CD4-positive, alpha-beta T cell treated with Interleukin-21 for 1 hour (primary cell): ENCODE results near the gene SOAT1.
"Not testable (repeated sequence)": the region's sequence is repeated elsewhere in the genome, so short reads cannot be mapped to it uniquely, and the experiment has no call there.

Experiments
- DNase-seq: peaks from one replicate; pipeline ENCODE4 v3.0.0-alpha.2; 2020

The SOAT1 gene

DNA sequence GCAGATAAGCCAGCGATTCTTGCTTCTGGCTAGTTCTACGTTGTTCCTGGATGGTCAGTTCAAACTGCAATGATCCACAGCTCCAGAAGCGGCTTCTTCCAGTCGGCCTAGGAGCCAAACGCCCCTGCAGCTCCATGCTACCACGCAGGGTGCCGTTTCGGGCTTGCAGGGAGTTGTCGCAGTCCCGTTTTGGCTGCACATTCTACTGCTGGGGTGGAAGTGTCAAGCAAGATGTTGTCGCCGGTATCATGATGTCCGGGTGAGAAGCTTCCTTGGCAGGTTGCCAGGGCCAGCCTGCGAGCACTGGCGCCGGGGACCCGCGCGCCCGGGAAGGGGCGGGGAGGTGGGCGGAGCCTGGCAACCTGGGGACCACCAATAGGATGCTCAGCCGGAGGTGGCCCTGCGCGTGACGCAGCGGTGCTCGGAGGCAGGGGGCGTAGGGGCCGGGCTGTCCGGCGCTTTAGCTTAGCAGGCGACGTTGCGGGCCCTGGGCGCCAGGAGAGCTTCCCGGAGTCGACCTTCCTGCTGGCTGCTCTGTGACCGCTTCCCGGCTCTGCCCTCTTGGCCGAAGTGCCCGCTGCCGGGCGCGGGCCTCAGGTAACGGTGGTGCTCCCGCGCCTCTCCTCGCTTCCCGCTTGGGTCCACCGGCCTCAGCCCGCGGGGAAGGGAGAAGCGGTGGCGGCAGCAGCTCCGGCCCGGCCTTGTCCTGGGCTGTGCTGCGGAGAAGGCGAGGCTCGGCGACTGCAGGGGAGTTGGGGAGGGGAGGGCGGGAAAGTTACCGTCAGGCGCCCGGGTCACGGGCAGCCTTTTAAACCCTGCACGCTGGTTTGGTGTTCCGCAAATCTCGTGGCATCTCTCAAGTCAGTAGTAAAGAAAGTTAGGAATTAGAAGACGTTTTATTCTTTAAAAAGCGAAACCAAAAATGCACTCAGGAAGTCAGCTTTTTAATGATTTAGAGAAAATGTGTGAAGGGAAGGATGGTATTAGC is at the start of gene SOAT1:
Gene SOAT1 (plus strand): TSS at position 458 of the 988 bp plus-strand sequence. CDS start 8,888 bp downstream, outside the sequence.
- DNase-seq = peak; percentile 94

DNA sequence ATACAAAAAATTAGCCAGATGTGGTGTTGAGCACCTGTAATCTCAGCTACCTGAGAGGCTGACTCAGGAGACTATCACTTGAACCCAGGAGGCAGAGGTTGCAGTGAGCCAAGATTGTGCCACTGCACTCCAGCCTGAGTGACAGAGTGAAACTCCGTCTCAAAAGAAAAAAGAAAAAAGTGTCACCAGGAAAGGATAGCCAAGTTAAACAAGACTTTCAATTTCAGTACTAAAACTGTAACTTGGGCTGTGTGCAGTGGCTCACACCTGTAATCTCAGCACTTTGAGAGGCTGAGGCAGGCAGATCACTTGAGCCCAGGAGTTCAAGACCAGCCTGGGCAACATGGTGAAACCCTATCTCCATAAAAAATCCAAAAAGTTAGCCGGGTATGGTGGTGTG is 48.2 kb upstream of the SOAT1 start:
- DNase-seq = not testable (repeated sequence)

DNA sequence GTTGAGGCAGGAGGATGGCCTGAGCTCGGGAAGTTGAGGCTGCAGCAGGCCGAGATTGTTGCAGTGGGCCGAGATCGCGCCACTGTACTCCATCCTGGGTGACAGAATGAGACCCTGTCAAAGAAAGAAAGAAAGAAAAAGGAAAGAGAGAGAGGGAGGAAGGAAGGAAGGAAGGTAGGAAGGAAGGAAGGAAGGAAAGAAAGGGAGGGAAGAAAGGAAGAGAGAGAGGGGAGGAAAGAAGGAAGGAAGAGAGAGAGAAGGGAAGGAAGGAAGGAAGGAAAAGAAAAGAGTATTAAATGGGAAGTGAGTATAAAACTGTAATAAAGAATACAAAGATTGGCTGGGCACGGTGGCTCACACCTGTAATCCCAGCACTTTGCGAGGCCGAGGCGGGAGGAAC is 45.7 kb upstream of the SOAT1 start:
- no peak for DNase-seq

DNA sequence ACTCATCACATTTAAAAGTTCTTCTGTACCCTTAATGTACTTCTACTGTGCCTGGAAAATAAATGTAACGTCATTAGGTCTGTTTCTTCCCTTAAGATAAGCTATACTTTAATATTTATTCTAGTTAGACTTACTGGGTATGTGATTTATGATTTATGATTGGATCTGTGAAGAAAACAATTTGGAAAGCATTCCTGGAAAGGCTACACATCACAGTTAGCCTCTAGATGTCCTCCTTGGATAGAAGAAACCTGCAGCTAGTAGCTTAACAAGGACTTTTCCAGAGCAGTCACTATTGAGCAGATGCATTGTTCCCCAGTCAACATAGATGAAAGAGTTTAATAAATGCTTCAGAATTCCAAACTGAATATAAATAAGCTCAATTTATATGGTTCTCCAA is 41.9 kb upstream of the SOAT1 start:
- peak; percentile 33 for DNase-seq

DNA sequence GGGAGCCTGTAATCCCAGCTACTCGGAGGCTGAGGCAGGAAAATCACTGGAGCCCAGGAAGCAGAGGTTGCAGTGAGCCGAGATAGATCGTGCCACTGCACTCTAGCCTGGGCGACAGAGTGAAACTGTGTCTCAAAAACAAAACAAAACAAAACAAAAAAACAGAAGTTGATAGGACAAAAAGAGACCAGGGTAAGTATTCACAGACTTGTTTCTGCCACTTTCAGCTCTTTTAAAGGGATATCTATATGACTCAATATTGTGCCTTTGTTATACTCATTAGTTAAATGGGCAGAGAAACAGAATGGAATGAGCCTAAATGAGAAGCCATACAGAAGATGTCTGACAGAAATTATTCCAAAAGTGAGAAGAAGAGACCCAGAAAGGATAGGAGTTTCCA is 41.0 kb upstream of the SOAT1 start:
- DNase-seq = no peak

DNA sequence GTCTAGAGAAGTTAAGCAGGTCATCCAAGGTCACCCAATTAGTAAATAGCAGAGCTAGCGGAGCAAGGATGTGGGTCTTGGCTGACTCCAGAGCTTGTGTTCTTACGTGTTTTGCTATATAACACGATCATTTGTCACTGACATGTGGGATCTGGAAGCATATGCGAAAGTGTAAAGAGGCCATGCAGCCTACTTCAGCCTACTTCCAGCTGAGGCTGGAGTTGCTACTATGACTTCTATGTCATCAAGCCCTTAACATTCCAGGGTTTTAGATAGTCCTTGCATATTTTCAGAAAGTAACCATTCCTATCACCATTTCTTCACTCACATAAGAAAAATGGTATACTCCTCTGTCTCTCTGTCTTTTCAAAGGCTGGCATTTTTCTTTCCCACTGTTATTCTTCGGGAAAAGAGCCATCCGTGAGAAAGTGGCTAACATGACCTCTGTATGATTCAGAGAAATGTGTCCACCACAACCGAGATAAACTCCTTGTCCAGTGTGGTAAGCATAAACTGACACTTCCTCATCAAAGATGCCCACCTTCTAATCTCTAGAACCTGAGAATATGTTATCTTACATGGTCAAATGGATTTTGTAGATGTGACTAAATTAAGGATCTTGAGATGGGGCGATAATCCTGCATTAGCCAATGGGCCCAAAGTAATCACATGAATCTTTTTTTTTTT is 40.2 kb upstream of the SOAT1 start:
- no peak for DNase-seq

DNA sequence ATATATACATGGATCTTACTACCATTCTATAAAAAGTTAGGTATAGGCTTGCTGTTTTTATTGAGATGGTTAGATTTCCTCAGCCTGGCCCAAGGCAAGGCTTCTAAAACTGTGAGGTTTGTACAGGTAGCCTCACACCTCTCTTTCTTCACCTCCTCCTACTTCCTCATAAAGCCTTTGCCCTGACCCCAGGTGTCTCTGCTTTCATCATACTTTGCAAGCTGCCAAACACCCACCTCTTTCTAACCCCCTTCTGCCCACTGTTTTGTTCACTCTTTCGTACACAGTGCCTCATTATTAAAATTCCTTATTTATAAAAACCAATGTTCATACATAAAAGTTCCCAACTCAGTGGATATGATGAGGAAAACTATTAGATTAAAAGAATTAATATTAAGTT is 31.4 kb upstream of the SOAT1 start:
- DNase-seq = no peak

DNA sequence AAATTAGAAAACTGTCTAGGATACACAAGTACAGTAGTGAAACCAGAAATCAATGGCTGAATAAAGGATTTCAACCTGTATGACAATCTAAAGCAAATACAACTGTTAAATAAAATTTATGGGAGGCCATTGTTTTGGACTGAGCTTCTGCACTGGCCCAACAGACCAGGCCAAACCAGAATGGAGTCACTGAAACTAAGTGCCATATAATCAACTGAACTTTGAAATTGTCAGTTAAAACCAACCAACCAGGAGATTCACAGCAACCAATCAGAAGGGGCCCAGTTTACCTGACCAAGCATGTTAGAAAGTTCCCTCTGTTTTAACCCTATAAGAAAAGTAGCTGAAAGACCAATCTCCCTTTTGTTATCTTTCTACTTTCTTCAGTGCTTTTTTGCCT is 30.5 kb upstream of the SOAT1 start:
- no peak for DNase-seq

DNA sequence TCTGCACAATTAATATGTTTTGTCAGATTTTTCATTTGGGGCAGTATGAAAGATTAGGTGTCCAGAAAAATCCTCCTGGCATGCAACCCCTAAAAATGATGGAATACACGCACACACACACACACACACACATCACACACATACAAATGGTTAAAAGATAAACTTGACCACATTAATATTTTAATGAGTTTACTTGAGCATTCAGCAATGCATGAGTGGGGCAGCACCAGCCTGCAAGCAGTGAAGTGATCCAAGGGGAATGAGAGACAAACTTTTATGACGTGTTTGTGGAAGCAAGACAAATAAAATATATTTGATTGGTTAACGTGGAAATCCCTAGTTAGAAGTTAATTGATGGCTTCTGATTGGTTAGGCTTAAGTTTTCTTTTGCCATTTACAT is 29.1 kb upstream of the SOAT1 start:
- DNase-seq = no peak

DNA sequence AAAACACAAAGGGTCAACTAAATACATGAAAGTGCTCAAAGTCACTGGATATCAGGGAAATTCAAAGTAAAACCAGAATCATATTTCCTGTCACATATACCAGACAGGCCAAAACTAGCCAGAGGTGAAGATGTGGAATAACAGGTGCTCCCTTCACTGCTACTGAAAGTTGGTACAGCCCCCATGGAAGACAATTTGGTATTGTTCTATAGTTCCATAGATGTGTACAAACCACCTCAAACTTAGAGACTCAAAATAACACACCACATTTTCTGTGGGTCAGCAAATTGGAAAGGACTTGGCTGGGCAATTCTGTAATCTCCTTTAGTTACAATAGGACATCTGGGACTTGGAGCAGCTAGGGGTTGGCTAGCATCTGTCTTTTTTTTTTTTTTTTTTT is 24.5 kb upstream of the SOAT1 start:
- DNase-seq = no peak

DNA sequence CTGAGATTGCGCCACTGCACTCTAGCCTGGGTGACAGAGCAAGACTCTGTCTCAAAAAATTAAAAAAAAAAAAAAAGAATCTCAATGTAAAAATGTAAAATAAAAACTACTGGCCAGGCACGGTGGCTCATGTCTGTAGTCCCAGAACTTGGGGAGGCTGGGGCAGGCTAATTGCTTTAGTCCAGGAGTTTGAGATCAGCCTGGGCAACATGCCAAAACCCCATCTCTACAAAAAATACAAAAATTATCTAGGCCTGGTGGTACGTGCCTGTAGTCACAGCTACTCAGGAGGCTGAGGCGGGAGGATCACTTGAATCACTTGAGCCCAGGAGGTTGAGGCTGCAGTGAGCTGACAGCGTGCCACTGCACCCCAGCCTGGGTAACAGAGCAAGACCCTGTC is 19.2 kb upstream of the SOAT1 start:
- DNase-seq = not testable (repeated sequence)

DNA sequence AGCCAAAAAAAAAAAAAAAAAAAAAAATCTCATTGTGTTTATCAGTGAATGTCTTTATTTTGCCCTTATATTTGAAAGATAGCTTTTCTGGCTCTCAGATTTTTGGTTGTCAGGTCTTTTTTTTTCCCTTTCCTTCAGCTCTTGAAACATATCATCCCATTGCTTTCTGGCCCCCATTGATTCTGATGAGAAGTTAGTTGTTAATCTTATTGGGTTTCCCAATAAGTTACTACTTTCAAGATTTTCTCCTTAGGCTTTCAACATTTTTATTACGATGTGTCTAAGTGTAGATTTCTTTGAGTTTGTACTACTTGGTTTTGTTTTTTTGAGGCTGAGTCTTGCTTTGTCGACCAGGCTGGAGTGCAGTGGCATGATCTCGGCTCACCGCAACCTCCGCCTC is 14.7 kb upstream of the SOAT1 start:
- DNase-seq = no peak

DNA sequence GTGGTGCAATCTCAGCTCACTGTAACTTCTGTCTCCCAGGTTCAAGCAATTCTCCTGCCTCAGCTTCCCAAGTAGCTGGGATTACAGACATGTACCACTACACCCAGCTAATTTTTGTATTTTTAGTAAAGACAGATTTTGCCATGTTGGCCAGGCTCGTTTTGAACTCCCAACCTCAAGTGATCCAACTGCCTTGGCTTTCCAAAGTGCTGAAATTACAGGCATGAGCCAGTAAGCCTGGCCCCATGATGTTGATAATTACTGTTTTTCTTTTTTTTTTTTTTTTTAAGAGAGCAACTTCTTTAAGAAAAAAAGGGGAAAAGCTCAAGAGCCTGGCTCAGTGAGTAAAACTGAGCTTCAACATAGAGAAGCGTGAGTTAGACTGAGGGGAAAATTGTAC is 9.6 kb upstream of the SOAT1 start:
- DNase-seq = no peak

DNA sequence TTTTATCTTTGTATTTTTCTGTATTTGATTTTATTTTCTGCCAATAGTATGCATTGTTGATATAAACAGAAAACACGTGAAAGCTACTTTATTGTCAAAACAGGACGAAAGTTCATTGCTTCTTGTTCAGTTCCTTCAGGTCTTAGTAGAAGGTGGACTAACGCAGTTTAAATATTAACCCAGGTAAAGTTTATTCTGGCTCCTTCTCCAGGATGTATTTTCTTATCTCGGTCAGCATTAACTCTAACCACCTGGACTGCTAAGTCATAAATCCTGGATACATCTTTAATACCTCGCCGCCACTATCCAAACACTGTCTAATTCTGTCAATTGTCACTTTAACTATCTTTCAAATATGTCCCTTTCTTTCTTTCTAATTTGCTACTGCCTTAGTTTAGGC is 5.7 kb upstream of the SOAT1 start:
- no peak for DNase-seq

DNA sequence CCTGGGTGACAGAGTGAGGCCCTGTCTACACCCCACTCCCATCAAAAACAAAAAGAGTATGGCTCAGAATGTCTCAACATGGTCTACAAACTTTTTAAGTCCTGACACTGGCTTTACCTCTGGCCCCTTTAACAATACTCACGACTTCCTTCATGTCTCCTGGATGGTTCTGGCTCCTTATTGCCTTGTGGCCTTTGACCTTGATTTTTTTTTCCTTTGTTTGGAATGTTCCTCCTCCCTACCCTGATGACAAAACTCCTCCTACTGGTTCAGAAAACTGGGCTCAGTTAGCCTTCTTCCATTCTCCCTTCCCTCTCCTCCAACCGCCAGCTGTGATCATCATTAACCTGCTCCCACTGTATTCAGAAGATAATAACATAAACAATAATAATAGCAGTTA is 4.6 kb upstream of the SOAT1 start:
- DNase-seq = no peak

DNA sequence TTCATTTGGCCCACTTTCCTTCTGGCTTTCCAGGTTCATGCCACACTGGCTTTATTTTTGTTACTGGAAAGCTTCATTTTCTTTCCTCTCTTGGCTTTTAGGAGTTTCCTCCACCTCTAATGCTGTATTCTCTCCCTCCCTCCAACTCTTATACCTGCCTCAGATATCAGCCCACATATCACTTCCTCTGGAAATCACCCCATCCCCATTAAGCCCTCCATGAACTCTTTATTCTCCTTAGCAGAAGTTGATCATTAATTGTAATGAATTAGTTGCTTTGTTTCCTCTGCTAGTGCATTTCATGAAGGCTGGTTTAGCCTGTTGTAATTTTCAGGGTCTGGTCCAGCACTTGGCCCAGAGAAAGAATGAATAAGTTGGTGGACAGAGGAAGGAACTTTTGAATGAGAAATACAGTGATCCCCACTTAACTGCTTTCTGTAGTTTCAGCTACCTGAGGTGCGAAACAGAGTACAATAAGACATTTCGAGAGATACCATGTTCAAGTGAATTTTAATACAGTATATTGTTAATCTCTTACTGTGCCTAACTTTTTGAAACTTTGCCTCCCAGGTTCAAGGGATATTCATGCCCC is 1.7 kb downstream of the SOAT1 start:
- peak; percentile 34 for DNase-seq

DNA sequence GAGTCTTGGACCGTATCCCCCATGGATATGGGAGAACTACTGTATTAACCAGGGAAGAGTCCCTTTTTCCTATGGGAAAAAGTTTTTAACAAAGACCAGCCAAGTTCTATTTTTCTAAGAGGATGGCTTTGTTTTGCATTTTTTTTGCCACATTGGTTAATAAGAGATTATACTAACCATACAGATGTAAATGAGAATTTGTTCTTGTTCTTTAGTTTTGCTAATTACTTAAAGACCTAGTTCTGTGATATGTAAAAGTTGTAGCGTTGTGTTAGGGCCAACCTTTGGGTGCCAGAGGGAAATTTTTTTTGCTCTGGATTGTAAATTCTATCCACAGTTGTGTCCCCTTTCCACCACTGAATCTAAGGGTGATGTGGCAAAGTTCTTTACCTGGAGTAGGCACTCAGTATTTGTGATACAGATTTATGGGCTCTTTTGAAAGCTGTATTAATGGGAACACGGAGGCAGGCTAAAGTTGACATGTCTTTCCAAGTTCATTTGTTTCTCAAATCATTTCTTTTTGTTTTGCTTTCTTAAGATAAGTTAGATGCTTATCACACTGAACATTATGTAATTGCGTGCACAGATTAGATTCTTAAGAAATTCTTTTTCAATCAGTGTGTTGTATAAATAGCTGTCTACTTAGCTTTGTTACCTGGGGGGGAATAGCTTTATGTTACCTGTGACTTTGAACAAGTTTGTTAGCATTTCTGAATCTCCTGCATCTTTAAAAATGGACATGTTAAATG is 2.9 kb downstream of the SOAT1 start:
- no peak for DNase-seq

DNA sequence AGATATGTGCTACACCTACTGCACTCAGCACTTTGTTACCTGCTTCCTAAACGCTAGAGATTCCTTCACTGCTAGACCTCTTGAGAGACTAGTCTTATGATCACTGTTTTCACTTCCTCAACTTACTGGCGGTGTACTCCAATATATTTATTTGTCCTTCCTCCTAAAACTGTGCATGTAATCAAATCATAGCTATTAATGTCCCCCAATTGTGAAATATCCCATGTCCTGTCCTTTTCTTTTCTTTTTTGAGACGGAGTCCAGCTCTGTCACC is 3.4 kb downstream of the SOAT1 start:
- DNase-seq = no peak

DNA sequence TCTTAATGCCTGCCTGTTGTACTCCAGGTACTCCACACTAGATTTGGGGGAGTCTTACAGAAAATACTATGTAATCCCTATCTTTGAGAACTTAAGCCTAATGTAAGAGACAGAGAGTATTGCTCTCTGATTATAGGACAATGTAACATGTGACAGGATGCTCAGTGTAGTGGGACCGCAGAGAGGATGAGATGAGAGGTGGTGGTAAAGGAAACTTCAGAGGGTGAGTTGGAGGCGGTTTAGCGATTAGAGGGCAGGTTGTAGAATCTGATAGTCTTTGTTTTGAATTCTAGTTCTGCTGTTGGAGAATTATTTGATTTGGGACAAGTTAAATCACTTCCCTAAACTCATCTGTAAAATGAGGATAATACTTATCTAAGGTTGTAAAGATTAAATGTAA is 5.4 kb downstream of the SOAT1 start:
- peak; percentile 63 for DNase-seq

DNA sequence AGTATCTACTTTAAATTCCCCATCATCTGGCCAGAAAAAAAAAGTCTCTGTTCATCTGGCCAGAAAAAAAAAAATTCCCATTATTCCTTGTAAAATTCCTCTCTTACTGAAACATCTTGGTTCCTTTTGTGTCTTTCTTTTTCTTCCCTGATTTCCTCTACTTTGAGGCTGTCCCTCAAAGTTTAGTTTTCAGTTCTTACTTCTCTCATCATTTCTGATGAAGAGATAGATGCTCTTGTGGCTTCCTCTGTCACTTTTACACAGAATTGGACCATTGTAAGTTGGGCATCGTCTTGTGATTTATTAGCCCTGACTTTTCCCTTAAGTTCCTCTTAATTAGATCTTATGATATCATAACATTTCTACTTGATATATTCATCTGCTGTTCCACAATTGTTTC is 6.5 kb downstream of the SOAT1 start:
- DNase-seq = no peak

DNA sequence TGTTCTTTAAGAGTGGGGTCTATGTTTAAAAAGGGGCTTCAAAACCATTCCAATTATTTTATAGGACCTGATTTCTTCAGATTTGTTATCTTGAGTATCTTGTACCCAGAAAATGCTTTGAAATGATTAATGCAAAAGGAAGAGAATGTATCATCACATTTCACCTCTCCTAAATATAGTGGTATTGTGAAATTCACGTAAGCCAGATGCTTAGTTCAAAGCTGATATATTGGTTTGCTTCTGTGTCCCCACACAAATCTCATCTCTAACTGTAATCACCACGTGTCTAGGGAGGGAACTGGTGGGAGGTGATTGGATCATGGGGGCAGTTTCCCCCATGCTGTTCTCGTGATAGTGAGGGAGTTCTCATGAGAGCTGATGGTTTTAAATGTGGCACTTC is 8.5 kb downstream of the SOAT1 start:
- DNase-seq = no peak

DNA sequence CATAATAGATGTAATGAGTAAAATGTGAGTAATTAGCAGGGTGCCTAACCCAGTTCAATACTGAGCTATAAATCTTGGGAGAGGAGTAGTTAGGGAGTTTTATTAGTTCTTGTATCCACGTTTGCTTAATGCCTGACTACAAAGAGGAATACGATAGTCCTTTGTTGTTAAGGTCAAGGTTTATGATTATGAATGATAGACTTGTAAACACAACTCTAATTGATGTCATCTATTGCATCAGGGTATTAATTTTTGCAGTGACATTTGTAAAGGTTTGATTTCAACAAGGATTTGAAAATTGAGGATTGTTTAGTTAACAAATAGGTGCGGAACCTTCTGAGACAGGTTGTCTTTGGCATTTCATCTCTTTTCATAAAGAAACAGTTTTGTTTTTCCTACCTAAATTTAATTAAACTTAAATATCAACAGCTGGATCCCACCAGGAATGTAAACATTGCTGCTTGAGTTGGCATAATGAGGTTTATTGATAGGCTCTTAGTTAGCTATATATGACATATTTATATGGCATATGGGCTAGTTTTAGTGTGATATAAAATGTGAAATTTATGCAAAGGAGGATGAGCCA is 9.7 kb downstream of the SOAT1 start:
- no peak for DNase-seq

DNA sequence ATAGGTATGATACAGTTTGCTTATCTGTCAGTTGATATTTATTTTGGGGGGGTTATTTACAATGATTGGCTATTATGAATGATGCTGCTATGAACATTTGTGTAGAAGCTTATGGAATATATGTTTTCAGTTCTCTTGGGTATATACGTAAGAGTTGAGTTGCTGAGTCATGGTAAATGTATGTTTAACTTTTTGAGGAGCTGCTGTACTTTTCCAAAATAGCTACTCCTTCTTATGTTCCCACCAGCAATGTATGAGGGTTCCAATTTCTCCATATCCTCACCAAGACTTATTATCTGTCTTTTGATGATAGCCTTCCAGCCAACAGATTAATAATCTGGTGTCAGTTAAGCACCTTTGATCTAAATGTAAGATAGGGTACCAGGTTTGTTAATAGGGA is 11.9 kb downstream of the SOAT1 start:
- DNase-seq = no peak
